B cell (primary cell): ENCODE measurements around the gene PRSS21. TPM values are rescaled to one million over a fixed set of nuclear protein-coding genes. Genes with fewer than 3 reads are reported as not detected.

Experiments used
- ATAC-seq: fragments of 200-7000 bp; cut with Tn5 transposase; one replicate; pipeline ENCODE4 v1.10.0; 2021; ENCODE audit warnings: low read depth, mild to moderate bottlenecking, moderate number of reproducible peaks, moderate library complexity
- CTCF ChIA-PET: fragments of 350-600 bp; sonication (Branson Sonifier 250); formaldehyde crosslinking; loops from one replicate; lab custom pipeline; 2021; ENCODE audit warnings: antibody characterized with exemption, inconsistent platforms; lab: Charles Lee
- POLR2A ChIA-PET: fragments of 350-600 bp; sonication (Branson Sonifier 250); formaldehyde crosslinking; loops from one replicate; lab custom pipeline; 2021; ENCODE audit warnings: antibody characterized with exemption; lab: Charles Lee
- DNase-seq: peaks from one replicate; pipeline ENCODE4 v3.0.0; 2013
- H2AFZ ChIP-seq: 2 replicates; pipeline ENCODE4 v1.6.1; 2012; ENCODE audit warnings: mild to moderate bottlenecking, low read depth, low read length; ENCODE audit not compliant: insufficient read depth, poor library complexity, severe bottlenecking
- H3K27ac ChIP-seq, 2 donors: 1 replicate in 1 of 2; 2 replicates in 1 of 2; pipeline ENCODE4 v1.5.1; 2012 to 2013; ENCODE audit warnings: low read length in 2 of 2, mild to moderate bottlenecking in 2 of 2, moderate library complexity in 1 of 2
- H3K27me3 ChIP-seq, 4 experiments: fragments of 200-600 bp in 1 of 4; sonication (generic) in 1 of 4; replicated peaks in 1 of 4; 1 replicate in 2 of 4; 2 replicates in 2 of 4; pipeline versions ENCODE4 v1.6.1 to v1.7.0; 2013 to 2016; ENCODE audit warnings: low read length in 3 of 4, mild to moderate bottlenecking in 2 of 4, mixed read lengths in 1 of 4, moderate library complexity in 1 of 4; ENCODE audit not compliant: insufficient read depth in 4 of 4, control insufficient read depth in 3 of 4; ENCODE audit errors: control extremely low read depth in 1 of 4
- H3K36me3 ChIP-seq, 2 experiments: replicated peaks in 1 of 2; 1 replicate in 1 of 2; 2 replicates in 1 of 2; pipeline versions ENCODE4 v1.6.1 to v1.7.1; 2013; ENCODE audit warnings: low read length in 1 of 2; ENCODE audit not compliant: insufficient read depth in 2 of 2, control insufficient read depth in 1 of 2; ENCODE audit errors: control extremely low read depth in 1 of 2, extremely low read depth in 1 of 2
- H3K4me1 ChIP-seq, 2 donors: fragments of 200-600 bp in 1 of 2; sonication (generic) in 1 of 2; 1 replicate in 1 of 2; 2 replicates in 1 of 2; pipeline versions ENCODE4 v1.5.1 to v1.6.1; 2013 to 2017; ENCODE audit warnings: low read length in 2 of 2; ENCODE audit not compliant: control insufficient read depth in 2 of 2, insufficient read depth in 2 of 2
- H3K4me2 ChIP-seq: replicated peaks from 2 replicates; pipeline ENCODE3; 2012; ENCODE audit warnings: mild to moderate bottlenecking, low read depth, low read length; ENCODE audit not compliant: poor library complexity, severe bottlenecking
- H3K4me3 ChIP-seq, 5 experiments: fragments of 200-600 bp in 1 of 5; sonication (generic) in 1 of 5; 1 replicate in 3 of 5; 2 replicates in 2 of 5; pipeline versions ENCODE4 v1.5.1 to v1.7.0; 2011 to 2016; ENCODE audit warnings: low read length in 4 of 5, mild to moderate bottlenecking in 4 of 5, low read depth in 2 of 5, control low read depth in 1 of 5, moderate library complexity in 1 of 5; ENCODE audit not compliant: insufficient read depth in 1 of 5; ENCODE audit errors: control extremely low read depth in 1 of 5, extremely low read depth in 1 of 5
- H3K79me2 ChIP-seq: fragments of 200-600 bp; sonication (generic); one replicate; pipeline ENCODE4 v1.6.0; 2016; ENCODE audit warnings: low read length; ENCODE audit not compliant: control insufficient read depth, insufficient read depth
- H3K9ac ChIP-seq: fragments of 200-600 bp; sonication (generic); 2 replicates; pipeline ENCODE4 v1.6.1; 2017; ENCODE audit warnings: mild to moderate bottlenecking, low read length, moderate library complexity
- H3K9me3 ChIP-seq, 3 donors: one replicate each; pipeline versions ENCODE4 v1.6.1 to v1.7.1; 2013; ENCODE audit warnings: low read length in 2 of 3; ENCODE audit not compliant: control insufficient read depth in 2 of 3, insufficient read depth in 1 of 3; ENCODE audit errors: control extremely low read depth in 1 of 3
- H4K20me1 ChIP-seq: 2 replicates; pipeline ENCODE4 v1.6.0; 2012; ENCODE audit warnings: mild to moderate bottlenecking, low read length; ENCODE audit not compliant: insufficient read depth, control insufficient read depth, poor library complexity, severe bottlenecking
- H3K27ac Mint-ChIP-seq: one replicate; pipeline ENCODE4 v1.8.0; 2021; ENCODE audit warnings: mixed read lengths
- H3K27me3 Mint-ChIP-seq: one replicate; pipeline ENCODE4 v1.8.0; 2021; ENCODE audit warnings: mixed read lengths
- H3K4me1 Mint-ChIP-seq: one replicate; pipeline ENCODE4 v1.8.0; 2021; ENCODE audit warnings: mixed read lengths
- H3K4me3 Mint-ChIP-seq: one replicate; pipeline ENCODE4 v1.8.0; 2021; ENCODE audit warnings: mixed read lengths
- H3K9me3 Mint-ChIP-seq: one replicate; pipeline ENCODE4 v1.8.0; 2022; ENCODE audit warnings: mixed read lengths; ENCODE audit not compliant: insufficient read depth
- EZH2 ChIP-seq: IDR thresholded peaks from 2 replicates; pipeline ENCODE4 v1.6.1; 2012; ENCODE audit warnings: borderline replicate concordance, low read depth, mild to moderate bottlenecking, moderate library complexity, low read length; ENCODE audit not compliant: insufficient read depth, poor library complexity, severe bottlenecking
- WGBS: methylation state at CpG from one replicate; pipeline ENCODE4 v1.1.5; 2013; ENCODE audit warnings: missing lambda C conversion rate; ENCODE audit not compliant: insufficient coverage; 5-methylcytosine and 5-hydroxymethylcytosine counted together
- intact Hi-C: fragments of 100-400 bp; cut with micrococcal nuclease; formaldehyde crosslinking; loops from one replicate; pipeline ENCODE4 v1.10.0; 2022
- polyA plus RNA-seq: library from polyadenylated mRNA; depleted of rRNA; stranded (reverse); fragments of >200 nt; gene quantifications from 2 replicates; pipeline ENCODE4 v1.2.3, GENCODE V29; 2012
- total RNA-seq, 2 donors: library from RNA; stranded (reverse); fragments of 120-200 nt in 1 of 2; gene quantifications; 1 replicate in 1 of 2; 2 replicates in 1 of 2; pipeline versions ENCODE4 v1.2.3 to v1.2.4, GENCODE V29; 2013 to 2022
- TF ChIP-seq, protein P1 (sequence below): fragments of 200-600 bp; IDR thresholded peaks from one replicate; pipeline ENCODE4 v1.8.0; 2022; ENCODE audit warnings: antibody characterized with exemption, mild to moderate bottlenecking

The PRSS21 gene
- total and polyA plus RNA-seq, 2 donors (not counting 1 experiment from before 2014, with no cell fraction given) = 2.0 to 5.8 TPM

DNA sequence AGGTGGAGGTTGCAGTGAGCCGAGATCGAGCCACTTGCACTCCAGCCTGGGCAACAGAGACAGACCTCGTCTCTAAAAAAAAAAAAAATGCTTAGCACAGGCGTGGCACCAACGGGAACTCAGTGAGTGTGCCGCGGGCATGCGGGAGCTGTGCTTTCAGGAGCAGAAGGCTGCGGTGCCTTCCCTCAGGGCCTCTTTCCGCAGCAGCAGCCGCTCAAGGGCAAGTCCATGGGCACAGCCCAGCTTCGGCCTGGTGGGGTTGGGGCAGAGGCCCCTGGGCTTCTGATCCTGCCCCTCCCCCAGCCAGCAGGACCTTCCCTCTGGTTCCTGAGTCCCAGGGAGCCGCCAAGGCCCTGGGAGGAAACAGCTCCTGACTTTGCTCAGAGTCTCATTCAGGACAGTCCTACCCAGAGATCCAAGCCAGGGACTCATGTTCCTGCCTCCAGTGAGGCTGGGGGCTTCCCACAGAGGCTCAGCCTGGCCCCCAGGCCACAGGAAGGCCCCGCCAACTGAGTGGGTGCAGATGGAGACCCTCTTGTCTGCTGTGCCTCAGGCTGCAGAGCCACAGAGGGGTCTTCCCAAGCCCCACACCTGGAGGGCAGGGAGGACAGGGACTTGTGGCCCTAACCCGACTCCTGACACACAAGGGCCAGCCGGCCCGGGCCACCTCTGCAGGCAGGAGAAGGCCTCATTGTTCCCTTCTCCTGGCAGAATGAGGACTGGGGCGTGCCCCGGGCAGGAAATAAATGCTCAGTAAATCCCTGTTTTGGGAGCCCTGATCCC lies 9.7 kb downstream of the PRSS21 start:
- no peak overlapping the region for H3K9ac ChIP-seq
- no peaks in the 10 kb centered on the region for H3K79me2 ChIP-seq
- no peak for TF ChIP-seq EZH2
- TF ChIP-seq, protein P1, sequence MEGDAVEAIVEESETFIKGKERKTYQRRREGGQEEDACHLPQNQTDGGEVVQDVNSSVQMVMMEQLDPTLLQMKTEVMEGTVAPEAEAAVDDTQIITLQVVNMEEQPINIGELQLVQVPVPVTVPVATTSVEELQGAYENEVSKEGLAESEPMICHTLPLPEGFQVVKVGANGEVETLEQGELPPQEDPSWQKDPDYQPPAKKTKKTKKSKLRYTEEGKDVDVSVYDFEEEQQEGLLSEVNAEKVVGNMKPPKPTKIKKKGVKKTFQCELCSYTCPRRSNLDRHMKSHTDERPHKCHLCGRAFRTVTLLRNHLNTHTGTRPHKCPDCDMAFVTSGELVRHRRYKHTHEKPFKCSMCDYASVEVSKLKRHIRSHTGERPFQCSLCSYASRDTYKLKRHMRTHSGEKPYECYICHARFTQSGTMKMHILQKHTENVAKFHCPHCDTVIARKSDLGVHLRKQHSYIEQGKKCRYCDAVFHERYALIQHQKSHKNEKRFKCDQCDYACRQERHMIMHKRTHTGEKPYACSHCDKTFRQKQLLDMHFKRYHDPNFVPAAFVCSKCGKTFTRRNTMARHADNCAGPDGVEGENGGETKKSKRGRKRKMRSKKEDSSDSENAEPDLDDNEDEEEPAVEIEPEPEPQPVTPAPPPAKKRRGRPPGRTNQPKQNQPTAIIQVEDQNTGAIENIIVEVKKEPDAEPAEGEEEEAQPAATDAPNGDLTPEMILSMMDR = no peak
- intact Hi-C loops = no loop called here
- no peaks in the 10 kb centered on the region for H3K36me3 ChIP-seq
- no peak for DNase-seq
- Mint-ChIP-seq H3K4me3 (no peak overlapping the region), H3K27me3 (peaks cover 8% of the 10 kb centered on the region), H3K27ac (no peak overlapping the region), H3K9me3 (no peaks in the 10 kb centered on the region), H3K4me1 (no peaks in the 10 kb centered on the region)
- peaks cover 0 to 17% (median 1%) of the 10 kb centered on the region in 4 experiments for H3K27me3 ChIP-seq
- WGBS = 91% methylated on average over 18 of the region's 19 CpGs
- ATAC-seq = no peak
- no peak overlapping the region for H3K4me3 ChIP-seq
- no peaks in the 10 kb centered on the region for H3K4me1 ChIP-seq
- H3K9me3 ChIP-seq = no peaks in the 10 kb centered on the region
- ChIA-PET POLR2A (no interaction called here), CTCF (no interaction called here)
- H3K27ac ChIP-seq = no peak overlapping the region
- no peak overlapping the region for H2AFZ ChIP-seq
- H3K4me2 ChIP-seq = no peak overlapping the region
- H4K20me1 ChIP-seq = no peaks in the 10 kb centered on the region

DNA sequence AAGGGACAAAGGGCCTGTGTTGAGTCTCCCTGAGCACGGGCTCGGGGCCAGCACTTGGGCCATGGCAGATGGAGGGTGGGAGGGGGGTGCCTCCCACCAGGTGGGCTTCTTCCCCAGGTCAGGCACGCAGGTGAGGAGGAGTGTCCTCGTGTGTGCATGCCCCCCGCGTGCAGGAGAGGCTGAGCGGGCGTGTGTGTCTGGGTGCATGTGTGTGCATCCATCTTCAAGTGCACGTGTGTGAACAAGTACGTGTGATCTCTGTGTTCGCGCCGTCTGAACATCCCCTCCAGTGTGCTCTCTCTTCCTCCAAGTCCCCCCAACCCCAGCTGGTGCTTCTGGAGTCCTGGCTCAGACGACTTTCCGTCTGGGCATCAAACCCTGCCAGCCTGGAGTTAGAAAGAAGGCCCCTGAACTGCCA lies 10.3 kb downstream of the PRSS21 start:
- no peaks in the 10 kb centered on the region for H3K79me2 ChIP-seq
- Mint-ChIP-seq H3K9me3 (no peaks in the 10 kb centered on the region), H3K4me3 (no peak overlapping the region), H3K27ac (no peak overlapping the region), H3K27me3 (peaks cover 5% of the 10 kb centered on the region), H3K4me1 (no peaks in the 10 kb centered on the region)
- TF ChIP-seq EZH2 = no peak
- TF ChIP-seq, protein P1 = no peak
- no peaks in the 10 kb centered on the region for H3K36me3 ChIP-seq
- H3K9me3 ChIP-seq = no peaks in the 10 kb centered on the region
- no peak overlapping the region for H3K4me3 ChIP-seq
- CTCF ChIA-PET = no interaction called here
- no peaks in the 10 kb centered on the region for H3K4me1 ChIP-seq
- H3K27ac ChIP-seq = no peak overlapping the region
- no peak overlapping the region for H3K9ac ChIP-seq
- no peaks in the 10 kb centered on the region for H4K20me1 ChIP-seq
- no peak overlapping the region for H3K4me2 ChIP-seq
- intact Hi-C loops = no loop called here
- POLR2A ChIA-PET = no interaction called here
- ATAC-seq (no peak), DNase-seq (no peak)
- WGBS = 88% methylated on average over 15 of the region's 15 CpGs
- H2AFZ ChIP-seq = no peak overlapping the region
- peaks cover 0 to 22% (median 4%) of the 10 kb centered on the region in 4 experiments for H3K27me3 ChIP-seq
